Muscle of back (tissue), 11 donors: Measurements from ENCODE around the gene TRABD. TPM values are rescaled to one million over a fixed set of nuclear protein-coding genes. Genes with fewer than 3 reads are reported as not detected.

Experiments used
- DNase-seq, 3 donors: peaks; one replicate each; pipeline versions ENCODE4 v3.0.0 to v3.0.0-alpha.2; 2013
- polyA plus RNA-seq, 10 donors: library from polyadenylated mRNA; unstranded; fragments of 120-200 nt; gene quantifications; one replicate each; pipeline ENCODE4 v1.2.1, GENCODE V29; 2013; ENCODE audit not compliant: insufficient read length in 10 of 10

The TRABD gene
- polyA plus RNA-seq, 10 donors, result 12.0 to 21.1 (median 17.5) TPM

GRCh38 chr22:50238755-50239154 lies 53.0 kb downstream of the TRABD start:
- no peak for DNase-seq

- DNase-seq, result no peak
Observed at GRCh38 chr22:50242406-50242949, 56.8 kb downstream of the TRABD start.

GRCh38 chr22:50243685-50244419 lies 58.1 kb downstream of the TRABD start:
- DNase-seq, result no peak

- peak; percentile 93 to 98 (median 95) for DNase-seq
Observed at GRCh38 chr22:50244420-50245213, 58.9 kb downstream of the TRABD start, which contains the start of gene TUBGCP6. TUBGCP6 (minus strand) TSS chr22:50245023; CDS start chr22:50244459, 564 bp downstream.

- no peak for DNase-seq
Observed at GRCh38 chr22:50245214-50246072, 59.7 kb downstream of the TRABD start.

GRCh38 chr22:50246242-50247175 lies 60.8 kb downstream of the TRABD start:
- DNase-seq, result no peak

GRCh38 chr22:50247748-50248147 lies 62.0 kb downstream of the TRABD start:
- peak in 1 of 3 donors; percentile 55 for DNase-seq

- no peak for DNase-seq
Observed at GRCh38 chr22:50248196-50249081, 62.7 kb downstream of the TRABD start.

Other genes starting within 250 kb of the TRABD start
- gene PIM3, start 225.1 kb upstream of the TRABD start, polyA plus RNA-seq, result 10 to 100 TPM; 10.6 to 17.6 (median 13.9) TPM
- under 1 TPM in 1 of 10 donors, not detected in 9; 0.08 TPM for gene IL17REL, start 173.1 kb upstream of the TRABD start, polyA plus RNA-seq
- gene TTLL8, start 127.6 kb upstream of the TRABD start, polyA plus RNA-seq, result not detected
- 1 to 10 TPM in 2 of 10 donors, under 1 TPM in 8; 0.39 to 1.4 (median 0.78) TPM for gene MLC1, start 100.5 kb upstream of the TRABD start, polyA plus RNA-seq
- under 1 TPM; 0.12 to 0.61 (median 0.39) TPM for gene MOV10L1, start 95.9 kb upstream of the TRABD start, polyA plus RNA-seq
- gene PANX2, start 15.2 kb upstream of the TRABD start, polyA plus RNA-seq, result under 1 TPM in 8 of 10 donors, not detected in 2; 0.08 to 0.24 (median 0.11) TPM
- 10 to 100 TPM in 9 of 10 donors, 1 to 10 TPM in 1; 6.8 to 16.9 (median 12.4) TPM for gene SELENOO, start 15.1 kb downstream of the TRABD start, polyA plus RNA-seq
- 10 to 100 TPM; 15.8 to 38.6 (median 24.1) TPM for gene TUBGCP6, start 59.1 kb downstream of the TRABD start, polyA plus RNA-seq
- 10 to 100 TPM in 9 of 10 donors, 1 to 10 TPM in 1; 9.2 to 23.1 (median 16.1) TPM for gene HDAC10, start 65.4 kb downstream of the TRABD start, polyA plus RNA-seq
- gene MAPK12, start 75.8 kb downstream of the TRABD start, polyA plus RNA-seq, result 10 to 100 TPM in 9 of 10 donors, 1 to 10 TPM in 1; 8.6 to 38.0 (median 22.5) TPM
- gene MAPK11, start 84.5 kb downstream of the TRABD start, polyA plus RNA-seq, result 1 to 10 TPM; 4.6 to 8.4 (median 5.8) TPM
- 100 to 1,000 TPM in 1 of 10 donors, 10 to 100 TPM in 9; 60.5 to 100 (median 83.4) TPM for gene PLXNB2, start 121.7 kb downstream of the TRABD start, polyA plus RNA-seq
- gene DENND6B, start 141.1 kb downstream of the TRABD start, polyA plus RNA-seq, result 1 to 10 TPM; 3.3 to 7.7 (median 4.6) TPM
- gene PPP6R2, start 157.4 kb downstream of the TRABD start, polyA plus RNA-seq, result 10 to 100 TPM; 24.6 to 37.0 (median 31.5) TPM